ENCODE data around the gene DNAJC6.

The DNAJC6 gene

GRCh38 chr1:65309304-65310077, at the start of gene DNAJC6:
Gene DNAJC6, plus strand, starts transcription at chr1:65309543. Its CDS starts 203 bp downstream, at chr1:65309746.
- Histone ChIP-seq H3K27ac (no peak within 1 kb of the TSS), H3K4me2 (no peak within 1 kb of the TSS), H4K20me1 (ENCODE audit: insufficient read depth) (no peaks in the 10 kb centered on the region), H2AFZ (ENCODE audit: low read depth) (no peak within 1 kb of the TSS), H3K27me3 (ENCODE audit: insufficient read depth, low read depth) (no peaks in the 10 kb centered on the region), H3K36me3 (ENCODE audit: insufficient read depth) (no peaks in the 10 kb centered on the region), H3K4me1 (ENCODE audit: low read depth, poor library complexity, severe bottlenecking) (no peaks in the 10 kb centered on the region), H3K4me3 (IDR thresholded peaks at IDR 0.05; ENCODE audit: insufficient read depth, low read depth, low read length) (no peak within 1 kb of the TSS), H3K9ac (no peak within 1 kb of the TSS), H3K79me2 (ENCODE audit: insufficient read depth, low read depth) (no peaks in the 10 kb centered on the region)
- no peak for TF ChIP-seq CTCF (conservative IDR thresholded peaks at IDR 0.05; ENCODE audit: low read depth, low read length)

- no peak for TF ChIP-seq CTCF (conservative IDR thresholded peaks at IDR 0.05; ENCODE audit: low read depth, low read length)
- no peak overlapping the region for H2AFZ ChIP-seq (ENCODE audit: low read depth)
Measured at GRCh38 chr1:65259816-65260215, 49.5 kb upstream of the DNAJC6 start.

GRCh38 chr1:65260851-65261473, 48.4 kb upstream of the DNAJC6 start:
- Histone ChIP-seq H3K36me3 (ENCODE audit: insufficient read depth) (no peaks in the 10 kb centered on the region), H3K4me3 (IDR thresholded peaks at IDR 0.05; ENCODE audit: insufficient read depth, low read depth, low read length) (no peak overlapping the region), H3K4me1 (ENCODE audit: low read depth, poor library complexity, severe bottlenecking) (no peaks in the 10 kb centered on the region), H3K27ac (no peak overlapping the region), H2AFZ (ENCODE audit: low read depth) (no peak overlapping the region), H3K27me3 (ENCODE audit: insufficient read depth, low read depth) (no peaks in the 10 kb centered on the region), H4K20me1 (ENCODE audit: insufficient read depth) (no peaks in the 10 kb centered on the region), H3K4me2 (no peak overlapping the region), H3K79me2 (ENCODE audit: insufficient read depth, low read depth) (no peaks in the 10 kb centered on the region), H3K9ac (no peak overlapping the region)
- TF ChIP-seq CTCF (conservative IDR thresholded peaks at IDR 0.05; ENCODE audit: low read depth, low read length), result no peak

More at GRCh38 chr1:65259816-65260215, 49.5 kb upstream of the DNAJC6 start:
- Histone ChIP-seq H3K27me3 (ENCODE audit: insufficient read depth, low read depth) (no peaks in the 10 kb centered on the region), H3K27ac (no peak overlapping the region), H4K20me1 (ENCODE audit: insufficient read depth) (no peaks in the 10 kb centered on the region), H3K79me2 (ENCODE audit: insufficient read depth, low read depth) (no peaks in the 10 kb centered on the region), H3K36me3 (ENCODE audit: insufficient read depth) (no peaks in the 10 kb centered on the region), H3K4me1 (ENCODE audit: low read depth, poor library complexity, severe bottlenecking) (no peaks in the 10 kb centered on the region), H3K9ac (no peak overlapping the region), H3K4me2 (no peak overlapping the region), H3K4me3 (IDR thresholded peaks at IDR 0.05; ENCODE audit: insufficient read depth, low read depth, low read length) (no peak overlapping the region)

DNA sequence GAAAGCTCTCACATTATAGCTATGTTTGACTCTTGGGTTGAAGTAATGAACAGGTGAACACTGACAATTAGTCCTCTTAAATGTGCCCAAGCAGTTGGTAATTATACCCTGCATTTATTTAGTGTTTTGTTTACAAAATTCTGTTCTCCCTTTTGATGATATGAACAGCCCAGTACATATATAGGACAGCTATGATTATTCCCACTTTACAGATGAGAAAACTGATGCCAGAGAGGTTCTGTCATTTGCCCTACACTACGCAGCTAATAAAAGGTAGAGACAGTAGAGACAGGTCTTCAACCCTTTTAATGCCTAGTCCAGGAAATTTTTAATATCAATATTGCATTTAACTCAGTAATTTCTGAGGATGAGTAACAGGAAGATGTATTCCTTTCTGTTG, 46.1 kb upstream of the DNAJC6 start:
- no peaks in the 10 kb centered on the region for H3K36me3 ChIP-seq (ENCODE audit: insufficient read depth)
- H3K9ac ChIP-seq, result no peak overlapping the region
- no peaks in the 10 kb centered on the region for H3K4me1 ChIP-seq (ENCODE audit: low read depth, poor library complexity, severe bottlenecking)
- H3K79me2 ChIP-seq (ENCODE audit: insufficient read depth, low read depth), result no peaks in the 10 kb centered on the region
- no peak for TF ChIP-seq CTCF (conservative IDR thresholded peaks at IDR 0.05; ENCODE audit: low read depth, low read length)
- no peak overlapping the region for H3K27ac ChIP-seq
- H3K4me2 ChIP-seq, result no peak overlapping the region
- no peak overlapping the region for H3K4me3 ChIP-seq (IDR thresholded peaks at IDR 0.05; ENCODE audit: insufficient read depth, low read depth, low read length)
- H2AFZ ChIP-seq (ENCODE audit: low read depth), result no peak overlapping the region
- H4K20me1 ChIP-seq (ENCODE audit: insufficient read depth), result no peaks in the 10 kb centered on the region
- no peaks in the 10 kb centered on the region for H3K27me3 ChIP-seq (ENCODE audit: insufficient read depth, low read depth)

Measured in KMS-11 (cell line).